ENCODE data around the gene DECR2. TPM values are rescaled to one million over a fixed set of nuclear protein-coding genes. Genes with fewer than 3 reads are reported as not detected.

The DECR2 gene
- total and polyA plus RNA-seq, 9 of the 15 experiments (the other 6 are each of a cell fraction or from before 2014, with no cell fraction given), result 1.0 to 31.9 (median 10.3) TPM

GRCh38 chr16:364595-365491, 36.8 kb upstream of the DECR2 start (continued):
- TF ChIP-seq RBFOX2 (IDR thresholded peaks at IDR 0.05; ENCODE audit: low read depth, low read length) (0 out of 2 replicates have a peak, but pooled peaks have one; percentile 41), TFAP4 (CRISPR knock-in tag; IDR thresholded peaks at IDR 0.05; ENCODE audit: borderline replicate concordance) (peak; percentile 81; the same call in 1 of the 2 replicates), THAP12 (CRISPR knock-in tag; IDR thresholded peaks at IDR 0.05) (no peak), MYC (IDR thresholded peaks at IDR 0.05; ENCODE audit: low read depth, low read length) (no peak), MYC (CRISPR knock-in tag; IDR thresholded peaks at IDR 0.05; ENCODE audit: borderline replicate concordance, low read depth) (no peak), CTCF (IDR thresholded peaks at IDR 0.05 in 2 of 3, conservative IDR thresholded peaks at IDR 0.05 in 1 of 3; ENCODE audit: insufficient read depth in 2 of 3, low read depth in 1 of 3, low read length in 3 of 3) (0 out of 6 replicates have a peak, but pooled peaks of 1 of the 3 experiments have one; percentile 14), ZNF717 (CRISPR knock-in tag; IDR thresholded peaks at IDR 0.05) (no peak), FUS (optimal IDR thresholded peaks at IDR 0.05; ENCODE audit: low read depth, low read length) (no peak), FOXK2 (conservative IDR thresholded peaks at IDR 0.05 in 1 of 2, IDR thresholded peaks at IDR 0.05 in 1 of 2; ENCODE audit: low read depth in 2 of 2) (no peak), YY1 (IDR thresholded peaks at IDR 0.05; ENCODE audit: borderline replicate concordance in 1 of 3, control insufficient read depth in 1 of 3, extremely low read depth in 1 of 3, insufficient read depth in 3 of 3, insufficient read length in 1 of 3, insufficient replicate concordance in 2 of 3, low read depth in 1 of 3, low read length in 2 of 3) (peak in 1 of 3 experiments; percentile 22), BCOR (IDR thresholded peaks at IDR 0.05) (peak; percentile 89)
- TF ChIP-seq, protein P1, sequence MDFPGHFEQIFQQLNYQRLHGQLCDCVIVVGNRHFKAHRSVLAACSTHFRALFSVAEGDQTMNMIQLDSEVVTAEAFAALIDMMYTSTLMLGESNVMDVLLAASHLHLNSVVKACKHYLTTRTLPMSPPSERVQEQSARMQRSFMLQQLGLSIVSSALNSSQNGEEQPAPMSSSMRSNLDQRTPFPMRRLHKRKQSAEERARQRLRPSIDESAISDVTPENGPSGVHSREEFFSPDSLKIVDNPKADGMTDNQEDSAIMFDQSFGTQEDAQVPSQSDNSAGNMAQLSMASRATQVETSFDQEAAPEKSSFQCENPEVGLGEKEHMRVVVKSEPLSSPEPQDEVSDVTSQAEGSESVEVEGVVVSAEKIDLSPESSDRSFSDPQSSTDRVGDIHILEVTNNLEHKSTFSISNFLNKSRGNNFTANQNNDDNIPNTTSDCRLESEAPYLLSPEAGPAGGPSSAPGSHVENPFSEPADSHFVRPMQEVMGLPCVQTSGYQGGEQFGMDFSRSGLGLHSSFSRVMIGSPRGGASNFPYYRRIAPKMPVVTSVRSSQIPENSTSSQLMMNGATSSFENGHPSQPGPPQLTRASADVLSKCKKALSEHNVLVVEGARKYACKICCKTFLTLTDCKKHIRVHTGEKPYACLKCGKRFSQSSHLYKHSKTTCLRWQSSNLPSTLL (IDR thresholded peaks at IDR 0.05), result no peak
- TF ChIP-seq, protein P2, sequence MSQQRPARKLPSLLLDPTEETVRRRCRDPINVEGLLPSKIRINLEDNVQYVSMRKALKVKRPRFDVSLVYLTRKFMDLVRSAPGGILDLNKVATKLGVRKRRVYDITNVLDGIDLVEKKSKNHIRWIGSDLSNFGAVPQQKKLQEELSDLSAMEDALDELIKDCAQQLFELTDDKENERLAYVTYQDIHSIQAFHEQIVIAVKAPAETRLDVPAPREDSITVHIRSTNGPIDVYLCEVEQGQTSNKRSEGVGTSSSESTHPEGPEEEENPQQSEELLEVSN (IDR thresholded peaks at IDR 0.05; ENCODE audit: borderline replicate concordance in 1 of 2, extremely low read depth in 1 of 2, insufficient read depth in 1 of 2, insufficient read length in 1 of 2, low read depth in 1 of 2, low read length in 1 of 2, poor library complexity in 1 of 2, severe bottlenecking in 1 of 2), result peak; percentile 12 to 19
- TF ChIP-seq, protein P3, sequence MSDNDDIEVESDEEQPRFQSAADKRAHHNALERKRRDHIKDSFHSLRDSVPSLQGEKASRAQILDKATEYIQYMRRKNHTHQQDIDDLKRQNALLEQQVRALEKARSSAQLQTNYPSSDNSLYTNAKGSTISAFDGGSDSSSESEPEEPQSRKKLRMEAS (CRISPR knock-in tag; IDR thresholded peaks at IDR 0.05), result peak; percentile 84

All from K562 (cell line).